Activated T-cell treated with anti-CD3 and anti-CD28 coated beads for 1 hour (primary cell): ENCODE measurements around the gene DLG1.
A peak's percentile ranks its signal among the peaks of the same experiment; 100 is the strongest.

ENCODE experiments used
- DNase-seq: peaks from one replicate; pipeline ENCODE4 v3.0.0-alpha.2; 2020; ENCODE audit warnings: low read depth

The DLG1 gene

DNA sequence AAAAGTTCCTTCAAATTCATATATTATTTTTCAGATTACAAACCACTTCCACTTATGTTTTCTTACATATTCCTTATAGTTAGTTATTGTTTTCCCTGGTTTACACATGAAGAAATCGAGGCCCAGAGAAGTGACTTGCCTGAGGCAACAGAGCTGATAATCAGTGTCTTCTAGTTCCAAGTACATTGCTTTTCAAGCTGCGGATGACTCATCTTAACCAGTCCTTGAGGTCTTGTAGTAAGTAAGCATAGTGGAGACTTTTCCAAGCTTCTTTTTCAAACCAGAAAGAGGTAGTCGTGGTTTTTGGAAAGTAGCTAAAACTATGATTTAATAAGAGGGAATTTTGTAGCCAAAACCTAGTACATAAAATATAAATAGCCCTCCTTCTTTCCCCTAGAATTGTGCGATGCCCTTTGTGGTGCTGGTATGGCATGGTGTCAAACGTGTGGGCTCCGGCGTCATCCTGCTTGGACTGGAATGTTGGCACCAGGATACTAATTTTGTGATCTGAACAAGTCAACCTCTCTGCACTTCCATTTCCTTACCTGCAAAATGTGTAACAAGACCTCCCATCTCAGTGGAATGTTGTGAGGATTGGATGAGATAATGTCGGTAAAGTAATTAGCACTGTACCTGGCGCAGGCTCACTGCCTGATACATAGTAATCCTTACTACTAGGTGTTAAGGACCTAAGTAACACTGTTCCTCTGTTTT, 19.0 kb upstream of the DLG1 start:
- DNase-seq: no peak

GRCh38 chr3:197312431-197312830, 14.0 kb upstream of the DLG1 start:
- DNase-seq: no peak

- no peak for DNase-seq
Measured at GRCh38 chr3:197311591-197311990, 13.2 kb upstream of the DLG1 start.

DNA sequence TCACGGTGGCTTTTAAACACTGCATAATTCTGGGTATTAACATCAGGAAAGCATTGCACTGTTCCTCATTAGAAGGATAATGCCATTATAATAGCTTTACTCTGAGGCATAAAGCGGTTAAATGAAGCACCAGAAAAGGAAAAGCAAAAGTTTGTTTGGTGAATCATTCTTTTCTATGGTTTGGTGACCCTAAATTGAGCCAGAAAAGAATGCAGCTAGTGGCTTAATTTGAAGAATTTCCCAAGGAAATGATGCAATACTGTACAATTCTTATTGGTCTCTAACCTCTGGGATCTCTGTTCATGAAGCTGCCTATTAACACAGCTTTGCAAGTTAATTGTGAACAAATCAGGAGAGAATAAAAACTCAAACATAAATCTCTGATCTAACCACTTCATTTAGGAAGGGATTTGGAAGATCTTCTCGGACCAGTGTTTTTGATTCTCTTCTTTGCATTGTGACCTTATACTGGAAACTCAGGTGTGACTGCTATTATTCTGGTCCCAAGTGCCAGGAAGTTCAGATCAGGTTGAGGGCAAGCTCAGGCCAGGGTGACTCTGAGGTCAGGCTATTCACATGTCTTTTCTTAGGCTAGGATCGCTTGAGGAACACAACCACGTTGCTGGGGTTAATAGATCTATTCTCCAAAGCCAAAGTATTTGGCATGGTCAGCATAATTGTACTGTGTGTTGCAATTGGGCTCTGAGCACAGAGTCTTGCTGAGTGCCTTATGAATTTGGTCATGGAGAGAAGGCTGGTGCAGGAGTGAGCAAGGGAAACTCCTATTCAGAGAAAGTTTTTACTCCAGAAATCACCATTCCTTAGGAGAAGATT, 11.3 kb upstream of the DLG1 start:
- DNase-seq: no peak

DNA sequence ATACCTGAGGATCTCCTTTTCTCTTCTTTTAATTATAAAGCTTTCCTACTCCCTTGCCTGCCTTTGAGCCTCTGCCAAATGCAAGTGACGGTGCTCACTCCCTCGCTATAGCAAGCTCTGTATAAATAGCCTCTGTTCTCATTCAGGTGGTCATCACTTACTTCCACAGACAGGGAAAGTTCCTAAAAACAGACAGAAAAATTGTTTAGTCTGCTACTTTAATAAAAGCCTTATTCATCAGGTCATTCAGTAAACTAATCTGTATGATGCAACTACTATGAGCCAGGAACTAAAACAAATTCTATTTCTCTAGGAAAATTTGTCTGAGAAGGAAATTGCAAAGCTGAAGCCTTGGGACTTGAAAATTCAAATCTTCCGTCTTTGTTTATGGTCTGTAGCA, 10.2 kb upstream of the DLG1 start:
- DNase-seq: no peak

GRCh38 chr3:197306374-197307086, 8.1 kb upstream of the DLG1 start:
- no peak for DNase-seq

- no peak for DNase-seq
Measured at GRCh38 chr3:197305854-197306253, 7.4 kb upstream of the DLG1 start.

- no peak for DNase-seq
Measured at GRCh38 chr3:197303452-197303851, 5.0 kb upstream of the DLG1 start.

GRCh38 chr3:197302696-197303341, 4.4 kb upstream of the DLG1 start:
- no peak for DNase-seq

GRCh38 chr3:197302033-197302432, 3.6 kb upstream of the DLG1 start:
- no peak for DNase-seq

- DNase-seq: no peak
Measured at GRCh38 chr3:197300361-197300760, 1.9 kb upstream of the DLG1 start.

- no peak for DNase-seq
Measured at GRCh38 chr3:197298945-197299854, 788 bp upstream of the DLG1 start.

DNA sequence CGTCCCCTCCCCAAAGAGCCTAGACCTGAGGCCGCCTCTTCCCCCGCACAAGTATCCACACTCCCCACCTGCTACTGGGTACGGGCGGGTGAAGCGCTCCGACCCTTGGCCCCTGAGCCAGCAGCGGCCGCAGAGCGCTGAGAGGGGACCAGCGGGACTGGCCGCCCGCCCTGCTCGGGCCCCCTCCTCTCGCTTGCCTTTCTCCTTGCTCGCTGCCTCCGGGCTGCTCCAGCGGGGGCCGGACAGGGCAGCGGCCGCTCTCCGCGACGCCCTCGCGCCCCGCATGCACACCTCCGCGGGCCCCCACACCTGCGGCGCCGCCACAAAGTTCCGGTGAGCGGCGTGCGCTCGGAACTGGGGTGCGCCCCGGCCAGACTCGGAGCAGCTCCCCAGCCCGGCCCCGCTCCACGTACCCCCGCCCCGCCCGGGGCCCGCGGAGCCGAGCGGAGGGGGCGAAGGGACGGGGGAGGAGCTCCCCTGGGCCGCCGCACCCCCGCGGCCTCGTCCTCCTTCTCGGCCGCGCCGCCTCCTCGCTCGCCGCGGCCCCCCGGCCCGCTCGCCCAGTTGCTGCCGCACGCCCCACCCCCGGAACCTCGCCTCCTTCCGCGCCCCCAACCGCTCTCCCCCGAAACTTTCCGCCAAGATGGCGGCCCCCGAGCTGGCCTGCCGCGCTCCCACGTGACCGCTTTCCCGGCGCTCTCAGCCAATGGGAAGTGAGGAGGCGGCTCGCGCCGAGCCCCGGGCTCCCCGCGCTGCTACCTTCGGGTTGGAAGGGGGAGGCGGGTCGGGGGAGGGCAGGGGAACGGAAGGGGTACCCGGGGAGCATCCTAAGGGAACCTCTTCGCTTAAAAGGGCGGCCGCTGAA, 704 bp downstream of the DLG1 start:
- peak; percentile 82 for DNase-seq

DNA sequence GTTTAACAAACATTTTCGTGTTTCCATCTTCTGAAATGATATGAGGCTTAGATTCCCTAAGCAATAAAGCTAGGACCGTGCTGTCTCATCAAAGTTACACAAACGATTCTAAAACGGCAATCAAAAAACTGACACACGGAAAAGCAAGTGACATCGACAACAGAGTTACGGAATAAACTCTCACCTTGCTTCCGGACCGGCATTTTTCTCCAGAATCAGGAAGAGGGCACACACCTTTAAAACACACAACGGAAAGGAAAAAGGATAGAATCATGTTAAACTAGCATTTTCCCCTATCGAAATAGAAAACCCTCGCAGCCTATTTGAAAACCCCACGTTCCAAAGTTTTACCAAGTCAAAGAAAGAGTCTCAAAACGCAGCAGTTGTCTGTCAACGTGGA, 1.4 kb downstream of the DLG1 start:
- DNase-seq: no peak

DNA sequence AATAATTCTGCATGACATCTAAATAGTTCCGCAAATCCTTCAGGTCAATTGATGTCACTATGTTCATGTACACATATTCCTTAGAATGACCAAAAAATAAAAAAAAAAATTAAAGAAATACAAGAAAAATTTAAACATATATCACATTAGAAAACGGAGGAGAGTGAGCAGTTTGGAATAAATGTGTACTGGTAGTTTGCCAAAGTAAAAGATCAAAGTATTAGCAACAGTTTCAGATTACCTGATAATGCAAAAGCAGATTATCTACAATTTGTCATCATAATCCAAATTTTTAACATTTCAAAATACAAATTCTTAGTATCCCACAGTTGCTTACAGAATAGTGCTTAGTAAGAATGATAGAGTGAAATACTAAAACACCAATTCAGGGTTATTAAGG, 1.9 kb downstream of the DLG1 start:
- no peak for DNase-seq

- no peak for DNase-seq
Measured at GRCh38 chr3:197295871-197296270, 2.5 kb downstream of the DLG1 start.

GRCh38 chr3:197293605-197294237, 4.7 kb downstream of the DLG1 start:
- DNase-seq: no peak

DNA sequence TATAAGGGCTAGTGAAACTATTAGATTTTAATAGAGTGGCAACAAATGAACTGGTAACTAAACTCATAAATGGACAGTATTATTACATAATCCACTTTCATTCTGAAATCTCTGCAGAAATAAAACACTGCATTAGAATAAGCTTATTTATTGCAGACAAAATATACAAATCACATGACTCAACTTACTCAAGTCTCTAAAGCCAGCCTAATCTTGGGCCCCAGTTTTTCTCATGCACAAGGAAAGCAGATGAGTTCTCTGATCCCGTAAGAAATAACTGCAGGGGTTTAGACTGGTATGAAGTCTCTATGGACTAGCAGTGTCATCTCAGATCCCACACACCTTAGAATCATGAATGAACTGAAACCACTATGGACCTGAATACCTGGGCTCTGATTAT, 5.8 kb downstream of the DLG1 start:
- DNase-seq: no peak

DNA sequence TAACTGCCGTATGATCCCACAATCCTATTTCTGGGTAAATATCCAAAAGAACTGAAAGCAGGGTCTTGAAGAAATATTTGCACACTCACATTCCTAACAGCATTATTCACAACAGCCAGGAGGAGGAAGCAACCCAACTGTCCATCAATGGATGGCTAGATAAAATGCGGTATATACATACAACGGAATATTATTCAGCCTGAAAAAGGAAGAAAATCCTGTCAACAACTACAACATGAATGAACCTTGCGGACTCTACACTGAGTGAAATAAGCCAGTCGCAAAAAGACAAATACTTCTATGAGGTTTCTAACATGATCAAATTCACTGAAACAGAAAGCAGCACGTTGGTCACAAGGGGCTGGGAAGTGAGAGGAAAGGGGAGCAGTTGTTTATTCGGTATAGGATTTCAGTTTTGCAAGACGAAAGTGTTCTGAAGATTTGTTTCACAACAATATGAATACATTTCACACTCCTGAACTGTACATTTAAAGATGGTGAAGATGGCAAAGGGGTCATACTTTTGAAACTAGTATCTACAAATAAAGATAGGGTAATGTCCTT, 6.2 kb downstream of the DLG1 start:
- no peak for DNase-seq

DNA sequence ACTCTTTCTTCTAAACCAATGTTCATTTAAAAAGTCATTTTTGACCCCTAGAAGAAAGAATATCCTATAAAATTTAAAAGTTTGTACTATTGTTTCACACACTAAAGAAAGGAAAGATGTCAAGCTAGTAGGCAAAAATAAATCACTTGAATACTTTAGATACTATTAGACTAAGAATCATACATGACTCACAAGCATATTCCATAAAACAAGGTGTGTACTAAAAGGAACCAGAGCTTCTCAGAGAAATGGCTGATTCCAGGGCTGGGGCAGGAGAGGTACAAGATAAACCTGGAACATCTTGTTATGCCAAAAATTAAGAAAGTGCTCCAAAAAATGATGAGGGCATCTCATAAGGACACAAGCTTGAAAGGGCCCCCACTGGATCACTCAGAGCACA, 8.7 kb downstream of the DLG1 start:
- DNase-seq: no peak
